Measurements from ENCODE around the gene ANKRD12. TPM values are rescaled to one million over a fixed set of nuclear protein-coding genes. Genes with fewer than 3 reads are reported as not detected.

Gene ANKRD12
- total and polyA plus RNA-seq, 2 experiments from 2014 or later = 23.9 to 92.4 TPM

GRCh38 chr18:9090578-9090977 is 46.0 kb upstream of the ANKRD12 start:
- Histone ChIP-seq H3K9me2 (ENCODE audit: insufficient read depth) (no peaks in the 10 kb centered on the region), H3K4me1 (ENCODE audit: insufficient read depth) (peaks cover 5% of the 10 kb centered on the region), H3K79me2 (replicated peaks; ENCODE audit: insufficient read depth) (no peaks in the 10 kb centered on the region), H3K27ac (ENCODE audit: low read depth) (no peak overlapping the region), H3F3A (replicated peaks; ENCODE audit: low read depth) (no peaks in the 10 kb centered on the region), H3K27me3 (ENCODE audit: insufficient read depth) (no peaks in the 10 kb centered on the region), H2AFZ (peak overlapping the region; percentile 23; the same call in 1 of the 2 replicates), H4K20me1 (replicated peaks; ENCODE audit: insufficient read depth) (no peaks in the 10 kb centered on the region), H3K36me3 (ENCODE audit: insufficient read depth) (no peaks in the 10 kb centered on the region), H3K4me3 (no peak overlapping the region), H3K4me2 (no peak overlapping the region)
- Mint-ChIP-seq H3K4me3 (no peak overlapping the region), H3K27me3 (ENCODE audit: insufficient read depth, low read depth, poor library complexity) (peaks cover 1% of the 10 kb centered on the region), H3K4me1 (peaks cover 5% of the 10 kb centered on the region), H3K36me3 (ENCODE audit: low read depth) (no peaks in the 10 kb centered on the region), H3K9me3 (no peaks in the 10 kb centered on the region), H3K27ac (no peak overlapping the region)
- TF ChIP-seq STAT1 (IDR thresholded peaks at IDR 0.05; ENCODE audit: unreplicated experiment) (no peak), POLR2AphosphoS5 (IDR thresholded peaks at IDR 0.05; ENCODE audit: low read depth) (no peak), ZNF114 (CRISPR knock-in tag; IDR thresholded peaks at IDR 0.05) (no peak), JUNB (IDR thresholded peaks at IDR 0.05; ENCODE audit: unreplicated experiment) (no peak), REST (IDR thresholded peaks at IDR 0.05; ENCODE audit: unreplicated experiment) (no peak), NANOG (IDR thresholded peaks at IDR 0.05; ENCODE audit: borderline replicate concordance) (no peak), EZH2phosphoT487 (IDR thresholded peaks at IDR 0.05; ENCODE audit: unreplicated experiment) (no peak), CREB1 (CRISPR knock-in tag; IDR thresholded peaks at IDR 0.05; ENCODE audit: low read depth) (no peak), ZNF331 (CRISPR knock-in tag; IDR thresholded peaks at IDR 0.05; ENCODE audit: low read depth) (no peak), EZH2 (IDR thresholded peaks at IDR 0.05; ENCODE audit: low read depth, unreplicated experiment) (no peak), CTCF (conservative IDR thresholded peaks at IDR 0.05; ENCODE audit: low read depth in 2 of 2) (no peak)
- TF ChIP-seq, protein P1, sequence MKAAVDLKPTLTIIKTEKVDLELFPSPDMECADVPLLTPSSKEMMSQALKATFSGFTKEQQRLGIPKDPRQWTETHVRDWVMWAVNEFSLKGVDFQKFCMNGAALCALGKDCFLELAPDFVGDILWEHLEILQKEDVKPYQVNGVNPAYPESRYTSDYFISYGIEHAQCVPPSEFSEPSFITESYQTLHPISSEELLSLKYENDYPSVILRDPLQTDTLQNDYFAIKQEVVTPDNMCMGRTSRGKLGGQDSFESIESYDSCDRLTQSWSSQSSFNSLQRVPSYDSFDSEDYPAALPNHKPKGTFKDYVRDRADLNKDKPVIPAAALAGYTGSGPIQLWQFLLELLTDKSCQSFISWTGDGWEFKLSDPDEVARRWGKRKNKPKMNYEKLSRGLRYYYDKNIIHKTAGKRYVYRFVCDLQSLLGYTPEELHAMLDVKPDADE (IDR thresholded peaks at IDR 0.05) = no peak
- TF ChIP-seq, protein P2, sequence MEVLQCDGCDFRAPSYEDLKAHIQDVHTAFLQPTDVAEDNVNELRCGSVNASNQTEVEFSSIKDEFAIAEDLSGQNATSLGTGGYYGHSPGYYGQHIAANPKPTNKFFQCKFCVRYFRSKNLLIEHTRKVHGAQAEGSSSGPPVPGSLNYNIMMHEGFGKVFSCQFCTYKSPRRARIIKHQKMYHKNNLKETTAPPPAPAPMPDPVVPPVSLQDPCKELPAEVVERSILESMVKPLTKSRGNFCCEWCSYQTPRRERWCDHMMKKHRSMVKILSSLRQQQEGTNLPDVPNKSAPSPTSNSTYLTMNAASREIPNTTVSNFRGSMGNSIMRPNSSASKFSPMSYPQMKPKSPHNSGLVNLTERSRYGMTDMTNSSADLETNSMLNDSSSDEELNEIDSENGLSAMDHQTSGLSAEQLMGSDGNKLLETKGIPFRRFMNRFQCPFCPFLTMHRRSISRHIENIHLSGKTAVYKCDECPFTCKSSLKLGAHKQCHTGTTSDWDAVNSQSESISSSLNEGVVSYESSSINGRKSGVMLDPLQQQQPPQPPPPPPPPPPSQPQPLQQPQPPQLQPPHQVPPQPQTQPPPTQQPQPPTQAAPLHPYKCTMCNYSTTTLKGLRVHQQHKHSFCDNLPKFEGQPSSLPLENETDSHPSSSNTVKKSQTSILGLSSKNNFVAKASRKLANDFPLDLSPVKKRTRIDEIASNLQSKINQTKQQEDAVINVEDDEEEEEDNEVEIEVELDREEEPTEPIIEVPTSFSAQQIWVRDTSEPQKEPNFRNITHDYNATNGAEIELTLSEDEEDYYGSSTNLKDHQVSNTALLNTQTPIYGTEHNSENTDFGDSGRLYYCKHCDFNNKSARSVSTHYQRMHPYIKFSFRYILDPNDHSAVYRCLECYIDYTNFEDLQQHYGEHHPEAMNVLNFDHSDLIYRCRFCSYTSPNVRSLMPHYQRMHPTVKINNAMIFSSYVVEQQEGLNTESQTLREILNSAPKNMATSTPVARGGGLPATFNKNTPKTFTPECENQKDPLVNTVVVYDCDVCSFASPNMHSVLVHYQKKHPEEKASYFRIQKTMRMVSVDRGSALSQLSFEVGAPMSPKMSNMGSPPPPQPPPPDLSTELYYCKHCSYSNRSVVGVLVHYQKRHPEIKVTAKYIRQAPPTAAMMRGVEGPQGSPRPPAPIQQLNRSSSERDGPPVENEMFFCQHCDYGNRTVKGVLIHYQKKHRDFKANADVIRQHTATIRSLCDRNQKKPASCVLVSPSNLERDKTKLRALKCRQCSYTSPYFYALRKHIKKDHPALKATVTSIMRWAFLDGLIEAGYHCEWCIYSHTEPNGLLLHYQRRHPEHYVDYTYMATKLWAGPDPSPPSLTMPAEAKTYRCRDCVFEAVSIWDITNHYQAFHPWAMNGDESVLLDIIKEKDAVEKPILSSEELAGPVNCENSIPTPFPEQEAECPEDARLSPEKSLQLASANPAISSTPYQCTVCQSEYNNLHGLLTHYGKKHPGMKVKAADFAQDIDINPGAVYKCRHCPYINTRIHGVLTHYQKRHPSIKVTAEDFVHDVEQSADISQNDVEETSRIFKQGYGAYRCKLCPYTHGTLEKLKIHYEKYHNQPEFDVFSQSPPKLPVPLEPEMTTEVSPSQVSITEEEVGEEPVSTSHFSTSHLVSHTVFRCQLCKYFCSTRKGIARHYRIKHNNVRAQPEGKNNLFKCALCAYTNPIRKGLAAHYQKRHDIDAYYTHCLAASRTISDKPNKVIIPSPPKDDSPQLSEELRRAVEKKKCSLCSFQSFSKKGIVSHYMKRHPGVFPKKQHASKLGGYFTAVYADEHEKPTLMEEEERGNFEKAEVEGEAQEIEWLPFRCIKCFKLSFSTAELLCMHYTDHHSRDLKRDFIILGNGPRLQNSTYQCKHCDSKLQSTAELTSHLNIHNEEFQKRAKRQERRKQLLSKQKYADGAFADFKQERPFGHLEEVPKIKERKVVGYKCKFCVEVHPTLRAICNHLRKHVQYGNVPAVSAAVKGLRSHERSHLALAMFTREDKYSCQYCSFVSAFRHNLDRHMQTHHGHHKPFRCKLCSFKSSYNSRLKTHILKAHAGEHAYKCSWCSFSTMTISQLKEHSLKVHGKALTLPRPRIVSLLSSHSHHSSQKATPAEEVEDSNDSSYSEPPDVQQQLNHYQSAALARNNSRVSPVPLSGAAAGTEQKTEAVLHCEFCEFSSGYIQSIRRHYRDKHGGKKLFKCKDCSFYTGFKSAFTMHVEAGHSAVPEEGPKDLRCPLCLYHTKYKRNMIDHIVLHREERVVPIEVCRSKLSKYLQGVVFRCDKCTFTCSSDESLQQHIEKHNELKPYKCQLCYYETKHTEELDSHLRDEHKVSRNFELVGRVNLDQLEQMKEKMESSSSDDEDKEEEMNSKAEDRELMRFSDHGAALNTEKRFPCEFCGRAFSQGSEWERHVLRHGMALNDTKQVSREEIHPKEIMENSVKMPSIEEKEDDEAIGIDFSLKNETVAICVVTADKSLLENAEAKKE (CRISPR knock-in tag; IDR thresholded peaks at IDR 0.05) = no peak
- DNase-seq (ENCODE audit: low spot score) (no peak), ATAC-seq (no peak)
